Bronchial epithelial cell (primary cell): ENCODE measurements around the gene CLTC. TPM values are rescaled to one million over a fixed set of nuclear protein-coding genes. Genes with fewer than 3 reads are reported as not detected.

Experiments used
- DNase-seq: peaks from one replicate; pipeline ENCODE4 v3.0.0-alpha.2; 2010; ENCODE audit warnings: low read depth
- FAIRE-seq: peaks from 2 replicates; lab custom pipeline; 2011; peaks lifted over from hg19 to GRCh38; lab: Jason Lieb, UNC
- H3K27me3 ChIP-seq: 2 replicates; pipeline ENCODE4 v1.5.1; 2011; ENCODE audit warnings: low read length; ENCODE audit not compliant: control insufficient read depth, insufficient read depth
- H3K36me3 ChIP-seq: 2 replicates; pipeline ENCODE4 v1.5.1; 2011; ENCODE audit warnings: low read length; ENCODE audit not compliant: control insufficient read depth, insufficient read depth
- H3K4me3 ChIP-seq: 2 replicates; pipeline ENCODE4 v1.5.1; 2011; ENCODE audit warnings: mild to moderate bottlenecking, low read depth, low read length, control low read depth
- total RNA-seq: library from RNA; depleted of rRNA; stranded (reverse); fragments of >200 nt; gene quantifications from 2 replicates; pipeline ENCODE4 v1.2.1, GENCODE V29; 2014
- TF ChIP-seq, protein P1 (sequence below): IDR thresholded peaks from 2 replicates; pipeline ENCODE4 v1.5.1; 2011; ENCODE audit warnings: mild to moderate bottlenecking, moderate library complexity, low read length, control low read depth, inconsistent platforms; ENCODE audit not compliant: insufficient read depth, severe bottlenecking

CLTC gene
- total RNA-seq, 1 donor from 2014 or later = 251 TPM

DNA sequence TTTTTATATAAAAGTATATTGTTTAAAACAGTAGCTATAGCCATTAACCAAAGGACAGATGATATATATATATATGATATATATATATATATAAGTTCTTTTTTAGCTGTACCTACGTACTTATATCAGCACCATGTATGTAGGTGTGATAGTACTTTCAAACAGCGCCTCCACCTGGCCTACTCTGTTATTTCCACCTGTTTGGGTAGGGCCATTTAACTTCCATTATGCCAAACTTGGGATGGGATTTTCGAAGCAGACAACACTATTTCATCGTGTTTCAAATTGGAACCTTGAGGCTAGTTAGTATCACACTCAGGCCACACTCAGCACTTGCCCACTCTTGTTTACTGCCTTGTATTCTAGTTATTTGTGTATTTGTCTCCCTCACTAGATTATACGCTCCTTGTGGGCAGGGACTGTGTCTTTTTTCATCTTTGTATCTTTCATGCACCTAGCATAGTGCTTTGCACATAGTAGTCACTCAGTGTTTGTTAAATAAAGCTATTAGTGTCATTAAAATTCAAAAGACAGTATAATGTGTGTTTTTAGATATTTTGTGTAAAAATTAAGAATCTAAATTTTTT is 11.8 kb upstream of the CLTC start:
- no peak for FAIRE-seq

DNA sequence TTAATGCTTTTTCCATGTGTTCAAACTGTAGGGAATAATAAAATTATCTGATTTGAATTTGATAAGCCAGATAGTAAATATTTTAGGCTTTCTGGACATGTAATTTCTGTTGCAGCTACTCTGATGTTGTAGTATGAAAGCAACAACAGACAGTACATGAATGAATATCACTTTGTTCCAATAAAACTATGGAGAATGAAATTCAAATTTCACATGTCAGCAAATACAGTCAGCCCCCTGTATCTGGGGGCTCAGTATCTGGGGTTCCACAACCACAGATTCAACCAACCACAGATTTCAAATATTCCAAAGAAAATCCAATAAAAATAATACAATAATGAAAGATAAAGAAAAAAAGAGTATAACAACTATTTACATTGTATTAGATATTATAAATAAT is 8.2 kb upstream of the CLTC start:
- no peaks in the 10 kb centered on the region for H3K27me3 ChIP-seq
- FAIRE-seq = no peak

More for the DNA sequence above, 11.8 kb upstream of the CLTC start:
- Histone ChIP-seq H3K27me3 (no peaks in the 10 kb centered on the region), H3K4me3 (no peak overlapping the region), H3K36me3 (peaks cover 3% of the 10 kb centered on the region)
- no peak for DNase-seq
- TF ChIP-seq, protein P1, sequence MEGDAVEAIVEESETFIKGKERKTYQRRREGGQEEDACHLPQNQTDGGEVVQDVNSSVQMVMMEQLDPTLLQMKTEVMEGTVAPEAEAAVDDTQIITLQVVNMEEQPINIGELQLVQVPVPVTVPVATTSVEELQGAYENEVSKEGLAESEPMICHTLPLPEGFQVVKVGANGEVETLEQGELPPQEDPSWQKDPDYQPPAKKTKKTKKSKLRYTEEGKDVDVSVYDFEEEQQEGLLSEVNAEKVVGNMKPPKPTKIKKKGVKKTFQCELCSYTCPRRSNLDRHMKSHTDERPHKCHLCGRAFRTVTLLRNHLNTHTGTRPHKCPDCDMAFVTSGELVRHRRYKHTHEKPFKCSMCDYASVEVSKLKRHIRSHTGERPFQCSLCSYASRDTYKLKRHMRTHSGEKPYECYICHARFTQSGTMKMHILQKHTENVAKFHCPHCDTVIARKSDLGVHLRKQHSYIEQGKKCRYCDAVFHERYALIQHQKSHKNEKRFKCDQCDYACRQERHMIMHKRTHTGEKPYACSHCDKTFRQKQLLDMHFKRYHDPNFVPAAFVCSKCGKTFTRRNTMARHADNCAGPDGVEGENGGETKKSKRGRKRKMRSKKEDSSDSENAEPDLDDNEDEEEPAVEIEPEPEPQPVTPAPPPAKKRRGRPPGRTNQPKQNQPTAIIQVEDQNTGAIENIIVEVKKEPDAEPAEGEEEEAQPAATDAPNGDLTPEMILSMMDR = no peak

DNA sequence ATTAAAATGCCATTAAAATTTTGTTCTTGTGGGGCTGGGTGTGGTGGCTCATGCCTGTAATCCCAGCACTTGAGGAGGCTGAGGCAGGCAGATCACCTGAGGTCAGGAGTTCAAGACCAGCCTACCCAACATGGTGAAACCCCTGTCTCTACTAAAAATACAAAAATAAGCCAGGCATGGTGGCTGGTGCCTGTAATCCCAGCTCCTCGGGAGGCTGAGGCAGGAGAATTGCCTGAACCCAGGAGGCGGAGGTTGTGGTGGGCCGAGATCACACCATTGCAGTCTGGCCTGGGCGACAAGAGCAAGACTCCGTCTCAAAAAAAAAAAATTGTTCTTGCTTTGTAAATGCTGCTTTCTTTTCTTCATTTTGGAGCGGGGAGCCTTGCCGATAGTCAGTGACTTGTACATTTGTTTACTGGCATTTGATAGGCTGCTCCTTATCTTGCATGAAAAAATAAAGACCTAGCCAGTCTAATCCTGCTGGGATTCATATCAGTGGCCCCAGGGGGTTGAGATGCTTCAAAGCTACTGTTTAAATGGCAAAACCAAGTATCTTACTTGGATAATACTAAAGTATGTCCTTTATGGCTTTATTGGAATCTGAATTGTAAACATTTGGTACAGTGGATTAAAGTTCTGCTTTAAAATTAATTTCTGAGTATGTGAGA is 3.3 kb upstream of the CLTC start:
- FAIRE-seq (no peak), DNase-seq (no peak)
- TF ChIP-seq, protein P1 = no peak
- H3K27me3 ChIP-seq = no peaks in the 10 kb centered on the region
- no peak overlapping the region for H3K4me3 ChIP-seq
- H3K36me3 ChIP-seq = no peaks in the 10 kb centered on the region

More for the DNA sequence above, 8.2 kb upstream of the CLTC start:
- no peak overlapping the region for H3K4me3 ChIP-seq
- DNase-seq = no peak
- TF ChIP-seq, protein P1 = no peak
- peaks cover 3% of the 10 kb centered on the region for H3K36me3 ChIP-seq

DNA sequence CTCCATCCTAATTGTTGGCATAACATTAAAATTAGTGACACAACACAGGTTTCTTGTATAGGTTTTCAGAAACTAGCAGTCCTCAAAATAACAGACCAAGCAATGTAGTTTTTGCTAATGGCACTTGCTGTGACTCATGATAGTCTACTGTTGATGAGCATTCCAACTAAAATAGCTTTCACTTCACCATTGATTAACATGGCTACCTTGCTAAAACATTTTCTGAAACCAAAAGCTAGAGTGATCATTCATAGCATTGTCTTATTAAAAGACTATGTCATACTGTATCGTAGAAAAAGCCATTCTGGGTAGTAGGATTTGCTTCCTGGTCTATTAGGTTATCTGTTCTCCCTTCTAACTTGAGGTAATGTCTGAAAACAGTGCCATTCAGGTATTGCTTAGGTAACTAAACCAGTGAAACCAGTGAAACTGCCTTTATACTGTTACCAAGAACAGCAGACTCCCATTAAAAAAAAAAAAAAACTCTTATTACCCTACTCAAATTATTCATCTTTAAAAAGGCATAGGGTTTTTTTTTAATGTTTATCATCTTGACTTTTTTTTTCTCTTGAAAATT is 2.5 kb upstream of the CLTC start:
- FAIRE-seq (no peak), DNase-seq (peak; percentile 43)
- H3K4me3 ChIP-seq = no peak overlapping the region
- H3K36me3 ChIP-seq = no peaks in the 10 kb centered on the region
- TF ChIP-seq, protein P1 = no peak
- no peaks in the 10 kb centered on the region for H3K27me3 ChIP-seq

DNA sequence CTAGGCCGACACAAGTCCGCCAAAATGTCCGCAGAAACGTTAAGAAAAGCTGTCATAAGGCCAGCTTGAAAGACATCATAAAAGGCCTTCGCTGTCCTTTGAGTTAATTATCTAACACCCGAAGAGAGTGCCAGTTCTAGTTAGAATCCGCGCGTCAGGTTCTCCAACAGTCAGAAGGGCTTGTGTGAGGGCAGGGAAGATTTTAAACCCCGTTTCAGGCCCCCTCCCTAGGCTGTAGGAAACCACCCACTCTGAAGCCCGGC is 729 bp upstream of the CLTC start:
- Histone ChIP-seq H3K36me3 (no peaks in the 10 kb centered on the region), H3K27me3 (no peaks in the 10 kb centered on the region), H3K4me3 (peak overlapping the region; percentile 100)
- FAIRE-seq (no peak), DNase-seq (no peak)
- TF ChIP-seq, protein P1 = no peak
